Fibroblast of mammary gland (primary cell): ENCODE measurements around the gene RAB36.

Experiments used
- DNase-seq: peaks from one replicate; pipeline ENCODE4 v3.0.0-alpha.2; 2010; ENCODE audit warnings: low read depth
- H3K4me3 ChIP-seq: 2 replicates; pipeline ENCODE4 v1.5.1; 2011; ENCODE audit warnings: low read depth, mild to moderate bottlenecking, low read length, moderate library complexity; ENCODE audit not compliant: control insufficient read depth
- TF ChIP-seq, protein P1 (sequence below): conservative IDR thresholded peaks from 2 replicates; pipeline ENCODE4 v1.5.1; 2011; ENCODE audit warnings: low read depth, low read length, inconsistent platforms; ENCODE audit not compliant: control insufficient read depth, insufficient read depth

Gene RAB36

DNA sequence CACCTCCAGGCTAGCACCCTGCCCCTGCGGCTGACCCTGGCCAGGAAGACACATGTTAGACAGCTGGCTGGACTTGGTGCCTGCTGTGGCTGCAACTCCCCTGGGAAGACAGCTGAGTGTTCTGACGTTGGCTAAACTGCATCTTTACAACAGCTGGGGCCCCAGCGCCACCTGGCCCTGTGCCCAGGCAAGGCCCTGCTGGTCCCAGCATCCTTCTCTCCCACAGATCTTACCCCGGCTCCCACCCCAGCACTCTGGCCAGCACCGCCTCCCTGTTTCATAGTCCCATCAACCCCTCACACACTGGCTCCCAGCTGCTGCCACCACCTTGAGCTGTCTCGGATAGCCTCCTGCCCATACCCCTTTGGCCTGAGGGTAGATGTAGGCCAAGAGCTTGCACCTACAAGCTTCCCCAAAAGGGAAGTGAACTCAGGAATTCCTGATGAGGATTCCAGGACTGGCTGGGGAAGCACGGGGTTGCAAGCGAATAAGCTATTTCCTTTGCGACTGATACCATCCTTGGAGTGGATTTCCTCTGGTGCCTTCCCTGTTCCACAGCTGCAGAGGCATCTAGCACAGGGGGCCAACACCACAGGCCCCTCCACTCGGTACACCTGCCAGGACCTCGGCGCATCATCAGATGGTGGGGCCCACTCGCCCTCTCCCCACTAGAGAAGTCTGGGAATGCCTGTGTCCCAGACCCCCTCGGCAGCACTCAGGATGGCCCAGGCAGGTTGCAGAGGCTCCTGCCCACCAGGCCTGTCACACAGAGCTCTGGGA, 32.0 kb upstream of the RAB36 start:
- DNase-seq = peak; percentile 35
- TF ChIP-seq, protein P1, sequence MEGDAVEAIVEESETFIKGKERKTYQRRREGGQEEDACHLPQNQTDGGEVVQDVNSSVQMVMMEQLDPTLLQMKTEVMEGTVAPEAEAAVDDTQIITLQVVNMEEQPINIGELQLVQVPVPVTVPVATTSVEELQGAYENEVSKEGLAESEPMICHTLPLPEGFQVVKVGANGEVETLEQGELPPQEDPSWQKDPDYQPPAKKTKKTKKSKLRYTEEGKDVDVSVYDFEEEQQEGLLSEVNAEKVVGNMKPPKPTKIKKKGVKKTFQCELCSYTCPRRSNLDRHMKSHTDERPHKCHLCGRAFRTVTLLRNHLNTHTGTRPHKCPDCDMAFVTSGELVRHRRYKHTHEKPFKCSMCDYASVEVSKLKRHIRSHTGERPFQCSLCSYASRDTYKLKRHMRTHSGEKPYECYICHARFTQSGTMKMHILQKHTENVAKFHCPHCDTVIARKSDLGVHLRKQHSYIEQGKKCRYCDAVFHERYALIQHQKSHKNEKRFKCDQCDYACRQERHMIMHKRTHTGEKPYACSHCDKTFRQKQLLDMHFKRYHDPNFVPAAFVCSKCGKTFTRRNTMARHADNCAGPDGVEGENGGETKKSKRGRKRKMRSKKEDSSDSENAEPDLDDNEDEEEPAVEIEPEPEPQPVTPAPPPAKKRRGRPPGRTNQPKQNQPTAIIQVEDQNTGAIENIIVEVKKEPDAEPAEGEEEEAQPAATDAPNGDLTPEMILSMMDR = no peak
- H3K4me3 ChIP-seq = no peak overlapping the region

DNA sequence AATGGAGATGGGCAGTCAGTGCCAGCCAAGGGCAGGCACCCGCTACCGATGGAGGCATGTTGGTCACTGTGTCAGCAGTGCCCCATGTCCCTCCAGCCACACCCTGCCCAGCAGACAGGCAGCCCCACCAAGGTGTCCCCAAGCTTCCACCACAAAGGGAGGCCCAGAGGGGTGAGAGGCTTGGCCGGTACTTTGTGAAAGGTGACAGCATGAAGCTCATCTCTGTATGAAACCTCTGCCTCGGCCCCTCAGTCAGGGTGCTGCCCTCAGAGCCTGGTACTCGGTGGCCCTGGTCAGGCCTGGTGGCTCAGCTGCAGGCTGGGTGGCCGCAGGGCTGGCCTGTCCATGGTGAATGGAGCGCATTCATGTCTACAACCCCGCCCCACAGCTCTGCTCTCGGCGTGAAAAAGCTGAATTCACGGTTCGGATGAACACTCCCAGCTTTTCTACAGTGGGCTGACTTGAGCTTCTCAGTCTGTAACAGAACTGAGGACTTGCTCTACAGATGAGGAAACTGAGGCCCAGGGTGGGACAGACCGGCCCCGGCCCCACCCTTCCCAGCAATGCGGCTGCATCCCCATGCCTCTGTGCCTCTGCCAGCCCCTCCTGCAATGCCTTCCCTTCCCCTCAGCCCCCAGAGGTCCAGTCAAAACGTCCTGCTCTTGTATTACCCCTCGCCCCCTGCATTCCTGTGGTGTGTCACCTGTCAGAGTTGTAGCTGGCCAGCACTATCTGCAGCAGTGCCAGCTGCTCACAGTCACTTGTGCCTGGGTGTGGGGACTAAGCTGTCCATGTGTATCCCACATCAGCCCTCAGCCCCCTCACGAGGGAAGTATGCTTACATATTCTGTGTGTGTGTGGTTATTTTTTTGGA, 31.2 kb upstream of the RAB36 start:
- TF ChIP-seq, protein P1 = no peak
- no peak for DNase-seq
- no peak overlapping the region for H3K4me3 ChIP-seq

DNA sequence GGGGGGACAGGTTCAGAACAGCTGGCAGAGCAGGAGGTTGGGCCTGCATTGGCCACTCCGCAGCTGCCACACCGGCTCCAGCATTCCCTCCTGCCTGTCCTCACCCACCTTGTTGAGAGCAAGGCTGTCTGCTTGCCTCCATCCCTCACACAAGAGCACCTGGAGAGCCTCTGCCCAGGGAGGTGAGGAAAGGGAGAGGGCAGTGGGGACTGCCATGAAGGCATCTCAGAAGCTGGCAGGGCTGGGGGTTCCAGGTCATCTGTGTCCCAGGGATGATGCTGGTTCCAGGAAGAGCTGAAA, 30.6 kb upstream of the RAB36 start:
- H3K4me3 ChIP-seq = no peak overlapping the region
- TF ChIP-seq, protein P1 = no peak
- no peak for DNase-seq

DNA sequence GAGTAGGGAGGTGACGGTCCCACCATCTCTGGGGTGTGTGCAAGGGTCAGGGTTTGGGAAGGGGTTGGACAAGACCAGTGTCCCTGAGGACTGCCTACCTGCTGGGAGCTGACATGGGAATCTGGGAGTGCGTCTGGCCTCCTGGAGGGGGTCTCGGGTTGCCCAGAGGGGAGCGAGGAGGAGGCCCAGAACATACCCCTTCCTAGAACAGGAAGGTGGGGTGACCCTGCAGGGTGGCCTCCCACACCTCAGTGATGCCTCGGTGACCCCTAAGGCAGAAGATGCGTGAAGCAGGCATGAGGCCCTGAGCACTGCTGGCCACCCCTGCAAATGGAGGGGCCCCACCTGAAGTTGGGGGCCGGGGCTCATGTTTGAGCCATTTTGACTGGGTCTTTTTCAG, 29.9 kb upstream of the RAB36 start:
- TF ChIP-seq, protein P1 = no peak
- H3K4me3 ChIP-seq = no peak overlapping the region
- DNase-seq = no peak

DNA sequence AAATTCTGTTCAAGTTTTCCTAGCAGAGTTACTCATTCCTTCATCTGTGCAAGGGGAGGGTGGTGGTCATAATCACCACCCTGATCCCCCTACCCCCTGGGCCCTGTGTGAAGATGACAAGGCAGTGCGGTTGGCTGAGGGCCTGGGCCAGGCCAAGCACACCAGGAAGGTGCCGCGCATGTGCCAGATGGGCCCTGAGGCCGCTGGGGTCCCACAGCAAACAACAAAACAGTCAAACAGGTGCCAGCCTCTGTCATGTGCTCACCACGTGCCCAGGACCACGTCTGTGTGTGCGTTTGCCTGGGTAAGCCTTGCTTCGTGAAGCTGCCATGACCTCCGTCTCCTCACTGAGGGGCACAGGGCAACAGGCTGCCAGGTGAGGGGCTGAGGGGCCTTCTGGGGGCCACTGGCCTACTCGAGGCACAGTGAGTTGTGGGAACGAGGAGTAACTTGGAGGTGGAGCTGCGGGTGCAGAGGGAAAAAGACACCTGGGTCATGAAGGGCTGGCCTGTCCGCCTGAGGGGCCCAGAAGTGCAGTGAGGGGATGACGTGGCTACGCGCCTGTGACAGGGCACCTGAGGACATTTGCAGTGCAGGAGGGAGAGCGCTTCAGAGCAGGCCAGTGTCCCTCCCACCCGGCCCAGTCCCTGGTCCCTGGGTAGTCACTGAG, 29.3 kb upstream of the RAB36 start:
- DNase-seq = no peak
- TF ChIP-seq, protein P1 = no peak
- no peak overlapping the region for H3K4me3 ChIP-seq

DNA sequence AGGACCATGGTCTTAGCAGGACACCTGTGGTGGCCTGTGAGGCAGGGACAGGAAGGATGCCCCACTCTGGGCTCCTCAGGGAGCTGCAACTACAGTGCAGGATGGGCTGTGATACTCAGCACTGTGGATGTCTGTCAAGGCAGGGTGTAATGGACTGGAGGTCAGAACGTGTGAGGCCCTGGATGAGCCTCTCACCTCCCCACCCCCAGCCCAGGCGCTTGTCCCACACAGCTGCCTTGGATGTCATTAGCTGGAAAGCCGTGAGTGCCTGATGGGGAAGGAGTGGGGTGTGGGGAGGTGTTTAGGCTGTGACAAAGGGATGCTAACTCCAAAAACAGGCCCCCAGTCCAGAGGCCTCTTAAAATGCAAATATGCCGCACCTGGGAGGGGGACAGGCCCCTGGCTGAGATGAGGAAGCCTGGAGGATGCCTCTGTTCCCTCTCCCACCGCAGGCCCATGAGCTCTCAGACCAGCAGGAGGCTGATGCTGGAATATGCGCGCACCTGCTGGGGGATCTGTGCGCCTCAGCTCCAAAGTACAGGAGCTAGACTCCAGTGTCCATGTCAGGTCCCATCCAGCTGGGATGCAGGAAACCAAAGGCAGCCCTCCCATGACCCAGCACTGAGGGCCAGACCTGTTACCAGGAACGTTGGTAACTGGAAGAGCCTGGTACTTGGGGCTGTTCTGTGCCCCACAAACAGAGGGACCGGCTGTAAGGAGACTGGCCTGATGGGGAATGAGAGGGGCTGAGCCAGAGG, 28.6 kb upstream of the RAB36 start:
- no peak for DNase-seq
- H3K4me3 ChIP-seq = no peak overlapping the region
- TF ChIP-seq, protein P1 = no peak
